Body of pancreas (tissue), 4 donors: ENCODE data around the gene TXNDC16.

ENCODE experiments used
- CTCF ChIP-seq, 7 experiments: fragments of 450-650 bp in 4 of 7; fragments of 200-600 bp in 3 of 7; sonication (generic) in 3 of 7; IDR thresholded peaks; one replicate each; pipeline ENCODE4 v1.5.1; 2016 to 2019; ENCODE audit warnings: antibody characterized with exemption in 7 of 7
- POLR2A ChIP-seq, 3 donors: fragments of 450-650 bp; IDR thresholded peaks; one replicate each; pipeline ENCODE4 v1.6.1; 2016; ENCODE audit warnings: antibody characterized with exemption in 3 of 3, mild to moderate bottlenecking in 2 of 3

GRCh38 chr14:52575858-52576257 is 23.6 kb upstream of the TXNDC16 start:
- TF ChIP-seq POLR2A (IDR thresholded peaks at IDR 0.05) = no peak
- no peak for TF ChIP-seq CTCF (IDR thresholded peaks at IDR 0.05)
